NCI-H2107 (cell line): ENCODE data around the gene BMP2K.
"Not testable (repeated sequence)": the region's sequence is repeated elsewhere in the genome, so short reads cannot be mapped to it uniquely, and the experiment has no call there.

ENCODE experiments used
- DNase-seq: peaks from one replicate; lab custom pipeline; 2025; lab: John Stamatoyannopoulos, UW

BMP2K gene

GRCh38 chr4:78795594-78796416 lies 19.7 kb downstream of the BMP2K start:
- DNase-seq = not testable (repeated sequence)

DNA sequence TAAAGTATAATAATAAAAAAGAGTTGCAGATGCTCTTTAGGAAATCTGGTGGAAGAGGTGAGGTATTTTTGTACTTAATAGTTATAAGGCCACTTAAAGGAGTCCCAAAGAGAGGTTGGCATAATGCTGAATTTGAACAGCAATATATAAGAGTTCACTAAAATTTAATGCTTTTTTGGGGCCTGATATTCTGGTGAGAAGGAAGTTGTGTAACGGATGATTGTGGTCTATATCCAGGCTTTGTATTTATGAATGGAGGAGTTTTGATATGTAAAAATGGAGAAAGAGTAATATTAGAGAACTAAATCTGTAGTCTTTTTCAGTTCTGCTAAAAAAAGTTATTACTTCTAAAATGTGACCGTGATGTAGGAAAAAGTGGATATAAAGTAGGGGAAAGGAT lies 20.4 kb downstream of the BMP2K start:
- DNase-seq = no peak

DNA sequence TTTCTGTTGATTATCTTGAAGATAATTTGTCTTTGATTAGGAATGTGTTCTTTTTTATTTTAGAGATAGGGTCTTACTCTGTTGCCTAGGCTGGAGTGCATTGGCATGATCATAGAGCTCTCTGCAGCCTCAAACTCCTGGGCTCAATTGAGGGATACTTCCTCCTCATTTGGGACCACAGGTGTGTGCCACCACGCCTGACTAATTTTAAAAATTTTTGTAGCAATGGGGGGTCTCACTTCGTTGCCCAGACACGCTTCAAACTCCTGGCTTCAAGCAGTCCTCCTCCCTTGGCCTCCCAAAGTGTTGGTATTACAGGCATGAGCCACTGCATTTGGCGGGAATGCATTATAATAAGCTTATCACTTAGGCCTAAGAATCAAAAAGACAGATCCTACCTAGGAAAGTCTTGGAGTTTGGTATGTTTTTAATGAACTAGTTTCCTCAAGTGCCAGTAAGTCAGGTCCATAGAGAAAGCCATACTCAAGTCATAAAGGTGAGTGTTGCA lies 21.7 kb downstream of the BMP2K start:
- no peak for DNase-seq

GRCh38 chr4:78799551-78800495 lies 23.7 kb downstream of the BMP2K start:
- DNase-seq = no peak

DNA sequence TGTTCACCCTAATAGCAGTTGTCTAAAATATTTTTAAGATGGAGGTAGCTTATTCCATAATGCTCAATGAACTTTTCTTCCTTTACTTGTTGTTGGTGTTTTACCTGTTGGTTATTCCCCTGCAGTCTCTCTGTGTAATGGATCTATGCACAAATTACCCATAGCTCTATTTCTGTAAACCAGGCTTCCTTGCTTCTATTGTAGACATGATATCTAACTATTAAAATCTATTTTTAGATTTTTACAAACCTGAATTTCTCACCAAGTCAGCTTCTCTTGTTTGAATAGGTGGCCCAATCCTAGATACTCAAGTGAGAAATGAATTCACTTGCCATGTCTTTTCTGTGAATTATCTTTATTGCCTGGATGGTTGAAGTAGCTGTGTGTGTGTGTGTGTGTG lies 24.8 kb downstream of the BMP2K start:
- DNase-seq = no peak

DNA sequence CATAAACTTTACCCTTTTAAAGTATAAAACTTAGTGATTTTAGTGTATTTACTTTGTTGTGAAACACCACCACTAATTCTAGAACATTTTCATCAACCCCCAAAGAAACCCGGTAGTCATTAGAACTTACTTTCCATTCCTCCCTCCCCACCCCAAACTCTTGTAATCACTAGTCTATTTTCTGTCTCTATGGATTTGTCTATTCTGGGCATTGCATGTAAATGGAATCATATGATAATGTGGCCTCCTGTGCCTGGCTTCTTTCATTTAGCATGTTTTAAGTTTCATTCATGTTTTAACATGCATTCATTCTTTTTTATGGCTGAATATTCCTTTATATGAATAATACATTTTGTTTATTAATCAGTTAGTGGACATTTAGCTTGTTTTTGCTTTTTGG lies 27.8 kb downstream of the BMP2K start:
- DNase-seq = no peak

DNA sequence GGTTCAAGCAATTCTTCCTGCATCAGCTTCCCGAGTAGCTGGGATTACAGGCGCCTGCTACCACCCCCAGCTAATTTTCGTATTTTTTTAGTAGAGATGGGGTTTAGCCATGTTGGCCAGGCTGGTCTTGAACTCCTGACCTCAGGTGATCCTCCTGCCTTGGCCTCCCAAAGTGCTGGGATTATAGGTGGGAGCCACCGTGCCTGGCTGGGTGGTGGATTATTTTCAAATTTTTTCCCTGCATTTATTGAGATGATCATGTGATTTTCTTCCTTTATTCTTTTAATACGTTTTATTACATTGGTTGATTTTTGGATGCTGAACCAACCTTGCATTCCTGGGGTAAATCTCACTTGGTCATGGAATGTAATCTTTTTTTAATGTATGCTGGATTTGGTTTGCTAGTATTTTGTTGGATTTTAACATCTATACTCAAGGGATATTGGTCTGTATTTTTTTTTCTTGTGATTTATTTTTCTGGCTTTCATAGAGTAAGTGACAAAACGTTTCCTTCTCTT lies 30.9 kb downstream of the BMP2K start:
- no peak for DNase-seq

GRCh38 chr4:78809295-78809694 lies 33.1 kb downstream of the BMP2K start:
- DNase-seq = no peak

DNA sequence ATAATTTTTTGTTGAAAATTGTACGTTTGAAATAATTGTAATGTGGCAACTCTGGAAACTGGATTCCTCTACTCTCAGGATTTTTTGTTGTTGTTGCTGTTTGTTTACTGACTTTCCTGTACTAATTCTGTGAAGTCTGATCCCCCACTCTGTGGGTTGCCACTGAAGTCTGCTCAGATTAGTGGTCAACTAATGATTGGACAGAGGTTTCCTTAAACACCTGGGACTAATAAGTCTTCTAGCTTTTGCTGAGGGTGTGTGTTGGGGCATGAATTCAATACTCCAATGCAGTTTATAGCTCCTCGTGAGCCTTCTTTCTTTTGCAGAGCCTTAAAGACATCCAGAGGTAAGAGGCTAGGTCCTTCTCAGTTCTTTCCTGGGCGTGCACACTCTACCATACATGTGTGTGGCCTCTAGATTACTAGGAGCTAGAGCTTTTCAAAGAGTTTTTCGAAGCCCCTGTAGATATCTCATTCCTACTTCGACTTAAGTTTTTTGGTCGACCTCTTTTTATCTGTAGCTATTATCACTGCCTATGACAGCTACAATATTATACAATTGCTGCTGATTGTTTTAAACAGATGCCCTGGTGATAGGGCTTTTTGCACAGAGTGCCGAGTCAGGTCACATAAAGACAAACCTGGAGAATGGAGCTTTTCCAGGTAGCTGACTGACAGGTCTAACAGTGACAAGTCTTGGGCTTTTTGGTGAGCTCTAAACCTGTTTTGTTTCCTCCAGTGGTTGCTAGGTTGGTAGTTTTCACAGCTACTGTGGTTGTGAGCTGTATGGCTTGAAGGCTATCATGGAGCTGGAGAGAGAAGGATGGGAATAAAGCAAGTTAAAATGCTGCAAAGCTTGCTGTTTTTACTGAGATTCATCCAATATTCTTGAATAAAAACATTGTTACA lies 34.0 kb downstream of the BMP2K start:
- no peak for DNase-seq

DNA sequence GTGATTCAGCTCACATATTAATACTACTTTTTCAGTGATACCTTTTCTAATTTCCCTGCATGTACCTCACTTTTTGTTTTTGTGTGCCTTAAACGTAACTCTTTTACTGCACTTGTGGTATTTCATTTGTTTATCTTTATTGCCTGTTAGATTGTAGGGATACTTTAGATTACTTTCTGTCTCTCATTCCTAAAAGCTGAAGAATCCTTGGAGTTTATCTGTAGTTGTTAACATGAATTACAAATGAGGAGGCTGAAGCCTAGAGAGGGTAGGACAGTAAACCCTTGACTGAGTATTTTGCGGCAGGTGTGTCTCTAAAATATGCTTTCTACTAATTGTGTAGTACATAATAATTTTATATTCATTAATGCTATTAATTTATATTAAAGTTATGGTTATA lies 34.9 kb downstream of the BMP2K start:
- DNase-seq = no peak

- DNase-seq = no peak
These were observed 42.5 kb downstream of the BMP2K start for GRCh38 chr4:78818530-78819079.

DNA sequence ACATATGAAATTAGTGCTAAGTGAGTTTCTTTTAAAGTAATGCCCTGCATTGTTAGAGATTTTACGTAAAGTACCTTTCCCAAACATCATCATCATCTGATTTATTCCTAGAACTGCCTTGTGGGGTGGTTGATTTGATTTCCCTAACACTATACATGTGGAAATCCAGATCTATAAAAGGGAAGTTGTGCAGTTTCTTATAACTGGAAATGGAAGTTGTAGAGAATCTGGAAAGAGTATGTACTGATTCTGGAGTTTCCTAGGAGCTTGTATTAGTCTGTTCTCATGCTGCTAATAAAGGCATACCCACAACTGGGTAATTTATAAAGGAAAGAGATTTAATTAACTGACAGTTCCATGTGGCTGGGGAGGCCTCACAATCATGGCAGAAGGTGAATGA lies 47.9 kb downstream of the BMP2K start:
- no peak for DNase-seq

DNA sequence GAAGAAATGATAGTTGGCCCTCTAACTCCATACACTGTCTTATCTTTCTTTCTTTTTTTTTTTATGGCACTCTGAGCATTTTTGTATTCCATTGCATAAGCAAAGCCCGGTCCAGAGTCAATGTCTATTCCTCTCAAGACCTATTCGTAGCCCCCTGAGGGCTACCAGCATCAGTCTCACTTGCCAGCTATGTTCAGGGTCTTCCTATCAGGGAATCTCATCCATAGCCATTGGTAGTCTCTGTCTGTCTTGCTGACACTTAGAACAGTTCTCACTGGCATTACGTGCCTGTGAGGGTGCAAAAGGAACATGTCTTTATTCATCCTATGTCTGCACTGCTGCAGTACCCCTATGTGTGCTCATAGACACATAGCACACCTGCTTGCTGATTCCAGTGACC lies 51.0 kb downstream of the BMP2K start:
- DNase-seq = no peak

- no peak for DNase-seq
These were observed 53.1 kb downstream of the BMP2K start for GRCh38 chr4:78829296-78829695.

DNA sequence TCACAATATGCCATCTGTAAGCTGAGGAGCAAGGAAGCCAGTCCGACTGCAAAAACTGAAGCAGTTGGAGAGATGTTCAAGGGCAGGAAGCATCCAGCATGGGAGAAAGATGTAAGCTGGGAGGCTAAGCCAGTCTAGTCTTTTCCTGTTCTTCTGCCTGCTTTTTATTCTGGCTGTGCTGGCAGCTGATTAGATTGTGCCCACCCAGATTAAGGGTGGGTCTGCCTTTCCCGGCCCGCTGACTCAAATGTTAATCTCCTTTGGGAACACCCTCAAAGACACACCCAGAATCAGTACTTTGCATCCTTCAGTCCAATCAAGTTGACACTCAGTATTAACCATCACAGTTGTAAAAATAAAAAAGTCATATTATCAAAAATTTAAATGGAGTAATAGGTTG lies 63.5 kb downstream of the BMP2K start:
- DNase-seq = not testable (repeated sequence)

GRCh38 chr4:78840286-78840685 lies 64.1 kb downstream of the BMP2K start:
- DNase-seq = not testable (repeated sequence)

- DNase-seq = no peak
These were observed 69.3 kb downstream of the BMP2K start for GRCh38 chr4:78845472-78845871.

GRCh38 chr4:78846258-78846657 lies 70.1 kb downstream of the BMP2K start:
- DNase-seq = no peak

- no peak for DNase-seq
These were observed 86.2 kb downstream of the BMP2K start for GRCh38 chr4:78862314-78862737.

- DNase-seq = no peak
These were observed 87.2 kb downstream of the BMP2K start for GRCh38 chr4:78863254-78863869.

GRCh38 chr4:78863991-78864390 lies 87.8 kb downstream of the BMP2K start:
- DNase-seq = no peak
